C4-2B (cell line): ENCODE measurements around the gene NAB1.

Source experiments
- H3K27ac ChIP-seq: fragments of 450-650 bp; 2 replicates; pipeline ENCODE4 v1.5.1; 2017
- CTCF ChIP-seq: fragments of 450-650 bp; conservative IDR thresholded peaks from 2 replicates; pipeline ENCODE4 v1.5.1; 2017; ENCODE audit warnings: mild to moderate bottlenecking
- ZFX ChIP-seq: fragments of 450-650 bp; IDR thresholded peaks from 2 replicates; pipeline ENCODE4 v1.6.1; 2017

The NAB1 gene

GRCh38 chr2:190664240-190664639 lies 15.4 kb downstream of the NAB1 start:
- no peak overlapping the region for H3K27ac ChIP-seq
- TF ChIP-seq CTCF (no peak), ZFX (no peak)

- TF ChIP-seq ZFX: no peak
- TF ChIP-seq CTCF: no peak
Observed at GRCh38 chr2:190666895-190667294, 18.0 kb downstream of the NAB1 start.

GRCh38 chr2:190668892-190669291 lies 20.0 kb downstream of the NAB1 start:
- no peak overlapping the region for H3K27ac ChIP-seq
- TF ChIP-seq ZFX (no peak), CTCF (no peak)

More at GRCh38 chr2:190666895-190667294, 18.0 kb downstream of the NAB1 start:
- no peak overlapping the region for H3K27ac ChIP-seq

GRCh38 chr2:190670182-190670946 lies 21.5 kb downstream of the NAB1 start:
- TF ChIP-seq ZFX (no peak), CTCF (no peak)
- no peak overlapping the region for H3K27ac ChIP-seq

GRCh38 chr2:190674966-190675650 lies 26.2 kb downstream of the NAB1 start:
- H3K27ac ChIP-seq: no peak overlapping the region
- TF ChIP-seq CTCF (no peak), ZFX (no peak)

GRCh38 chr2:190677255-190677654 lies 28.4 kb downstream of the NAB1 start:
- H3K27ac ChIP-seq: no peak overlapping the region
- TF ChIP-seq CTCF: no peak
- TF ChIP-seq ZFX: no peak

- TF ChIP-seq CTCF: no peak
- no peak for TF ChIP-seq ZFX
- H3K27ac ChIP-seq: no peak overlapping the region
Observed at GRCh38 chr2:190678444-190679162, 29.7 kb downstream of the NAB1 start.
